KMS-11 (cell line): ENCODE data around the gene SLC40A1.

Experiments used
- H2AFZ ChIP-seq: fragments of 200-600 bp; sonication (generic); 2 replicates; pipeline ENCODE4 v1.6.1; 2016; ENCODE audit warnings: antibody characterized with exemption, mixed run types, low read depth
- H3K27ac ChIP-seq: fragments of 200-600 bp; sonication (generic); 2 replicates; pipeline ENCODE4 v1.6.1; 2016; ENCODE audit warnings: mild to moderate bottlenecking, mixed run types
- H3K27me3 ChIP-seq: fragments of 200-600 bp; sonication (generic); 2 replicates; pipeline ENCODE4 v1.6.1; 2017; ENCODE audit warnings: mild to moderate bottlenecking, low read depth, mixed run types, moderate library complexity; ENCODE audit not compliant: insufficient read depth
- H3K36me3 ChIP-seq: fragments of 200-600 bp; sonication (generic); 2 replicates; pipeline ENCODE4 v1.6.1; 2017; ENCODE audit warnings: mild to moderate bottlenecking, mixed run types; ENCODE audit not compliant: insufficient read depth
- H3K4me1 ChIP-seq: fragments of 200-600 bp; sonication (generic); 2 replicates; pipeline ENCODE4 v1.6.1; 2016; ENCODE audit warnings: mild to moderate bottlenecking, low read depth, mixed run types; ENCODE audit not compliant: poor library complexity, severe bottlenecking
- H3K4me2 ChIP-seq: fragments of 200-600 bp; sonication (generic); 2 replicates; pipeline ENCODE4 v1.7.0; 2016; ENCODE audit warnings: mild to moderate bottlenecking, mixed run types
- H3K4me3 ChIP-seq: fragments of 200-600 bp; sonication (generic); IDR thresholded peaks from 2 replicates; pipeline ENCODE4 v1.6.1; 2017; ENCODE audit warnings: low read depth, low read length, mixed read lengths; ENCODE audit not compliant: insufficient read depth
- H3K79me2 ChIP-seq: fragments of 200-600 bp; sonication (generic); 2 replicates; pipeline ENCODE4 v1.6.1; 2016; ENCODE audit warnings: low read depth, mixed run types; ENCODE audit not compliant: insufficient read depth
- H3K9ac ChIP-seq: fragments of 200-600 bp; sonication (generic); 2 replicates; pipeline ENCODE4 v1.6.1; 2016; ENCODE audit warnings: mild to moderate bottlenecking, mixed run types
- H4K20me1 ChIP-seq: fragments of 200-600 bp; sonication (generic); 2 replicates; pipeline ENCODE4 v1.6.1; 2016; ENCODE audit warnings: mild to moderate bottlenecking, mixed run types; ENCODE audit not compliant: insufficient read depth
- TF ChIP-seq, protein P1 (sequence below): fragments of 200-600 bp; sonication (generic); conservative IDR thresholded peaks from 2 replicates; pipeline ENCODE4 v1.6.1; 2017; ENCODE audit warnings: low read depth, mild to moderate bottlenecking, antibody characterized with exemption, low read length, moderate library complexity, mixed read lengths

The SLC40A1 gene

DNA sequence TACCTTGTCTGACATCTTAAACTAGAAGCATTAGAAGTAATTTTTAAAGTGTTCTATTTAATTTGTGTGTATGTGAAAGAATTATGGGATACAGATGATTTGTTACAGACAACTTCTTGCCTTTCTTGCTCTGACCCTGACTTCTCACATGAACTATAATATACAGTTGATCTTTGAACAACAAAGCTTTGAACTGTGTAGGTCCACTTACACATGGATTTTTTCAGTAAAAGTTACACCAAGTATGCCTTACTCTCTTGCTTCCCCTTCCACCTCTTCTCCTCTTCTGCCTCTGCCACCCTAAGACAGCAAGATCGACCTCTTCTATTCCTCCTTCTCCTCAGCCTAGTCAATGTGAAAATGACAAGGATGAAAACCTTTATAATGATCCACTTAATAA is 42.2 kb downstream of the SLC40A1 start:
- TF ChIP-seq, protein P1, sequence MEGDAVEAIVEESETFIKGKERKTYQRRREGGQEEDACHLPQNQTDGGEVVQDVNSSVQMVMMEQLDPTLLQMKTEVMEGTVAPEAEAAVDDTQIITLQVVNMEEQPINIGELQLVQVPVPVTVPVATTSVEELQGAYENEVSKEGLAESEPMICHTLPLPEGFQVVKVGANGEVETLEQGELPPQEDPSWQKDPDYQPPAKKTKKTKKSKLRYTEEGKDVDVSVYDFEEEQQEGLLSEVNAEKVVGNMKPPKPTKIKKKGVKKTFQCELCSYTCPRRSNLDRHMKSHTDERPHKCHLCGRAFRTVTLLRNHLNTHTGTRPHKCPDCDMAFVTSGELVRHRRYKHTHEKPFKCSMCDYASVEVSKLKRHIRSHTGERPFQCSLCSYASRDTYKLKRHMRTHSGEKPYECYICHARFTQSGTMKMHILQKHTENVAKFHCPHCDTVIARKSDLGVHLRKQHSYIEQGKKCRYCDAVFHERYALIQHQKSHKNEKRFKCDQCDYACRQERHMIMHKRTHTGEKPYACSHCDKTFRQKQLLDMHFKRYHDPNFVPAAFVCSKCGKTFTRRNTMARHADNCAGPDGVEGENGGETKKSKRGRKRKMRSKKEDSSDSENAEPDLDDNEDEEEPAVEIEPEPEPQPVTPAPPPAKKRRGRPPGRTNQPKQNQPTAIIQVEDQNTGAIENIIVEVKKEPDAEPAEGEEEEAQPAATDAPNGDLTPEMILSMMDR, result no peak

DNA sequence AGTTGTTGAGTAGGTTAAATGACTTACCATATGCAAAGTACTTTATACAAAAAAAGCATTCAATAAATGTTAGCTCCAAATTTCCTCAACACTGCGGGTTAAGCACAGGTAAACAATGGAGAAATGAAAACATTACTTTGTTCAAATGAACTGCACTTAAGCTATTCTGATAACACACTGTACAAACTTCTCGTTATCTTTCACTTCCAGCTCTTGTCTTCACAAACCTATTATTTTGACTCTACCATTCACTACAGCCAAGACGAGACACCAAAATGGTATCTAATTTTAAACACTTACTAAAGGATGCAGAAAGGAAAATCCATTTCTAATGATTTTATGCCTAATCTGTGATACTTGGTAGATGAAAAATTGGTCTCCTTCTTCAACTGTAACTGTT is 43.8 kb downstream of the SLC40A1 start:
- Histone ChIP-seq H2AFZ (no peak overlapping the region), H3K27me3 (no peaks in the 10 kb centered on the region), H3K27ac (no peak overlapping the region), H3K4me2 (no peak overlapping the region), H3K4me1 (peaks cover 26% of the 10 kb centered on the region), H3K36me3 (no peaks in the 10 kb centered on the region), H4K20me1 (no peaks in the 10 kb centered on the region), H3K4me3 (no peak overlapping the region), H3K9ac (no peak overlapping the region), H3K79me2 (no peaks in the 10 kb centered on the region)
- TF ChIP-seq, protein P1, result no peak

More for the DNA sequence above, 42.2 kb downstream of the SLC40A1 start:
- no peak overlapping the region for H3K4me2 ChIP-seq
- no peaks in the 10 kb centered on the region for H4K20me1 ChIP-seq
- H3K27me3 ChIP-seq, result no peaks in the 10 kb centered on the region
- H3K27ac ChIP-seq, result no peak overlapping the region
- H3K9ac ChIP-seq, result no peak overlapping the region
- H3K36me3 ChIP-seq, result no peaks in the 10 kb centered on the region
- H3K4me1 ChIP-seq, result peaks cover 28% of the 10 kb centered on the region
- H2AFZ ChIP-seq, result no peak overlapping the region
- H3K4me3 ChIP-seq, result no peak overlapping the region
- H3K79me2 ChIP-seq, result no peaks in the 10 kb centered on the region

DNA sequence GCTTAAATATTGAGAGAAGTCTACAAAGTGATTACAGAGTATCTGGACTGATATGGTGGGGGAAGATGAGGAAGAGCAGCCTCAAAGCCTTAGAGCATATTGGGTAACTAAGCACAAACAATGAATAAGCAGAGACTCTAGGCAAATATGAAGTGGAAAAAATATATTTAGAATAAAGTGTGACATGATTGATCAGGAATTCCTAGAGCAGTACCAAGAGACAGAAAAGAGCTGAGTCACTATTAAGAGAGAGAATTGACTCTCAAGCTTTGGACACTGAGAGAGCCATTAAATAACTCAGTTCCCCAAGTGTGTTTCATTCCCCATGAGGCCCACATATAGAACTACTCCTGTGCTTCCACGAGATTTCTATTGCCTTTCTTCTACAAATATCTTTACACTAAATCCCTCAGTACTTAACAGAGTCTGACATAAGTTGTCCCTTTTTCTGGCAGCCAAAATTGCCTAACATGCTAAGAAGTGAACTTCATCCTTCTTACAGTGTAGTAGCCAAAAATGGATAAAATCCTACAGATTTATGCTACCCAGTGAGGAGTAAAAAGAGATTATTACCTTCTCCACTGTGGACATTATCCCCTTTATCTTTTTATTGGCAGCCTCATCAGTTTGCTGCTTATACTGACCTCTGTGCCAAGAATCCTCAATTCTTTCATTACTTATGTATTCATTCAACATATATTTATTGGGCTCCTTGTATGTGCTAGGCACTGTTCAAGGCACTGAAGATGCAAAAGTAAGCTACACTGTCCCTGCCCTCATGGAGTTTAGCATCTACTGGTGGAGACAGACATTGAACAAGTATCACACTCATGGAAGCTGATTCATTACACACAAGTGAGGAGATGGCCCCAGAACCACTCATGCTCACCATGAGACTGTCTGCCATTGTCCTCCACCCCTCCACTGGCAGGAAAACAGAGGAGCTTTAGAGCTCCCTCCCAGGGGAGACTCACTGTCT is 45.4 kb downstream of the SLC40A1 start:
- H3K9ac ChIP-seq, result no peak overlapping the region; the same call in 1 of the 2 replicates
- H4K20me1 ChIP-seq, result no peaks in the 10 kb centered on the region
- no peak overlapping the region for H3K4me3 ChIP-seq
- H3K4me1 ChIP-seq, result peaks cover 26% of the 10 kb centered on the region
- H3K79me2 ChIP-seq, result no peaks in the 10 kb centered on the region
- no peaks in the 10 kb centered on the region for H3K27me3 ChIP-seq
- H3K27ac ChIP-seq, result peak overlapping the region; percentile 46; the same call in 1 of the 2 replicates
- TF ChIP-seq, protein P1, result no peak
- no peaks in the 10 kb centered on the region for H3K36me3 ChIP-seq
- H2AFZ ChIP-seq, result peak overlapping the region; percentile 37; the same call in 1 of the 2 replicates
- peak overlapping the region; percentile 55 for H3K4me2 ChIP-seq

DNA sequence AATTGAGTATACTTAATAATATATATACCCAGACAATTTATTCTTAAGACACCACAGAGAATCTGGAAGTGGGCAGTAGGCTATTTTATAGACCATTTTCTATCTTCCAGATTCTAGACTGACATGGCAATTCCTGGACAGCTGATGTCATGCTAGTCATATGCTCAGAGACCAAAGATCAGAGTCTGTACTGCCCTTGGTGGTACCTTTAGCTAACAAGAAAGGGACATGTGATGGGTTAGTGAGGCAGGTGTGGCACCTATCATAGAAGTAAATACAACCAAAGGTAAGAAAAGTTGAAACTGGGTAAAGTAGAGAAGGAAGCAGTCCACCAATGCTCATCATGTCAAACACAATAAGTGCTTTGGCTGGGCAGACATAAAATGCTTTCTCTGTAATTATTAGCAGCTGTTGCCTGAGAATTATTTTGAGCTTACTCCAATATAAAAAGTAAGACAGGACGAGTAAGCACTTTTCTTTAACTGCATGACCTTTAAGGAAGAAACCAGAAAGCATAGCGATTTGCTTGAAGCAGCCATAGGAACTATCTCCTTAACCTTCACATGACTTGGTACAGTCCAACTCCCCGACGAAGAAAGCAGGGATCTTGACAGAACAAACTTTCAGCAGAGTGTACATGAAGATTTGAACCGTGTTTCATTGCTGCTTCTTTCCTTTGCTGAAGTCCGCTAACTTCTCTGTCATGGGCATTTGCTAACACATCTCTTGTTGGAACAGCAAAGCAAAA is 47.1 kb downstream of the SLC40A1 start:
- no peak overlapping the region for H3K27ac ChIP-seq
- no peaks in the 10 kb centered on the region for H3K27me3 ChIP-seq
- H2AFZ ChIP-seq, result no peak overlapping the region
- TF ChIP-seq, protein P1, result no peak
- H3K36me3 ChIP-seq, result no peaks in the 10 kb centered on the region
- H3K4me3 ChIP-seq, result no peak overlapping the region
- no peak overlapping the region for H3K4me2 ChIP-seq
- no peaks in the 10 kb centered on the region for H3K79me2 ChIP-seq
- no peaks in the 10 kb centered on the region for H4K20me1 ChIP-seq
- peaks cover 42% of the 10 kb centered on the region for H3K4me1 ChIP-seq
- H3K9ac ChIP-seq, result no peak overlapping the region
